GM18873 (cell line): ENCODE measurements around the gene RABL2A.
"Not testable (repeated sequence)": the region's sequence is repeated elsewhere in the genome, so short reads cannot be mapped to it uniquely, and the experiment has no call there.

ENCODE experiments used
- ATAC-seq: cut with Tn5 transposase; IDR thresholded peaks from one replicate; pipeline ENCODE4 v1.9.1; 2021; ENCODE audit warnings: mild to moderate bottlenecking, moderate library complexity, moderate number of reproducible peaks; ENCODE audit not compliant: unreplicated experiment, low FRiP score

The RABL2A gene

DNA sequence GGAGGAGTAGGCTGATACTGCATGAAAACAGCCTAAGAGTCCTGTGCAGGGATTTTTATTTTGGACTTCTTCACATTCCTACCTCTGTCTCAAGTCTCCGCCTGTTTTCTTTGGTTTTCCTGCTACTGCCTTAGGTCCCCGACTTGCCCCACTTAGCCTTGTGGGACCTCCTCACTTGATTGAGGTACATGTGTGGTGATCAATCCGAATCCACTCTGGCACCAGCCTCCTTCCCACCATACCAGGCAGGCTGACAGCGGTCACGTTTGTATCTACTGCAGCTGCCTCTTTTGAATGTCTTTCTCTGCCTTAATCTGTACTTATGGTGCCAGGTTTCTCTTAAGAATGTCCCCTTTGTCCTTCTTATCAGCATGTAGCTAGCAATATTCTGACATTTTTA is 22.4 kb upstream of the RABL2A start:
- ATAC-seq, result not testable (repeated sequence)

DNA sequence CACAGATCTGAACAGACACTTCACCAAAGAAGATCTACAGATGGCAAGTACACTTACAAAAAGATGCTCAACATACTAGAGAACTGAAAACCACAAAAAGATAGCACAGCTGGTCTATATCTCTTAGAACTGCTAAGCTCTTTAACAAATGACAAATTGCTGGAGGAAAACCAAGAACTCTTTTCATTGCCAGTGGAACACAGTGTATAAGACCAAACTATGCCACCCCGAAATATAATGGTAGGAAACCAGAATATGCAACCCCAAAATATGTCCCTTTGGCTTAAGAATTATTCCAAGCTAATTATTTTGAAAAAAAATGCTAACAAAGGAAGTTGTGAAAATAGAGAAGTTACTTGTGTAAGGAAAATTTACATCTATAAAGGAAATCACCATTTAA is 21.0 kb upstream of the RABL2A start:
- ATAC-seq, result not testable (repeated sequence)

DNA sequence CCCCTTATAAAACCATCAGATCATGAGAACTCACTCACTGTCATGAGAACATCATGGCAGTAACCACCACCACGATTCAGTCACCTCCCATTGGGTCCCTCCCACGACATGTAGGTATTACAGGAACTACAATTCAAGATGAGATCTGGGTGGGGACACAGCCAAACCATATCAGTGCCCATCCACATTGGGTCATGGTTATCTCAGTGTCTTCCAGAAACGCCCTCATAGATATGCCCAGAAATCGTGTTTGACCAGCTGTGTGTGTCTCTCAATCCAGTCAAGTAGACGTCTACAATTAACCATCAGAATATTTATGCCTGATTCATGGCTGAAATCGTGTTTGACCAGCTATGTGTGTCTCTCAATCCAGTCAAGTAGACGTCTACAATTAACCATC is 17.2 kb upstream of the RABL2A start:
- ATAC-seq, result not testable (repeated sequence)

DNA sequence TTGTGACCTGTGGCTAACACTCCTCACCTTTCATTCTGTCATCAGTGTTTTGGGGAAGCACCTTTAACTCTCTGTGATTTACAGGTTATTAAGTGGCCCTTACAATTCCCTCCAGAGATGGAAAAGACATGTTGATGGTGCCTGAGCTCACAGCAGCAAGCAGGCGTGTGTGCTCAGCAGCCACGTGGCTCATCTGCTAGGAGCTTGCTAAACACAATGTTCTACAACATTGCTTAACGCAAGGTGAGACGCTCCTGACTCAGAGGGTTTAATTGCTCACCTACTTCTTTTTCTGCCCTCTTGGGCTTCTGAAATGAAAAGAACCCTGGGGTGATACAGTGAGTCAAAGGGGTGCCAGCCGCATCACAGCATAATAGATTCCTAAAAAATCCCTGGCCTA is 6.1 kb upstream of the RABL2A start:
- ATAC-seq, result not testable (repeated sequence)

DNA sequence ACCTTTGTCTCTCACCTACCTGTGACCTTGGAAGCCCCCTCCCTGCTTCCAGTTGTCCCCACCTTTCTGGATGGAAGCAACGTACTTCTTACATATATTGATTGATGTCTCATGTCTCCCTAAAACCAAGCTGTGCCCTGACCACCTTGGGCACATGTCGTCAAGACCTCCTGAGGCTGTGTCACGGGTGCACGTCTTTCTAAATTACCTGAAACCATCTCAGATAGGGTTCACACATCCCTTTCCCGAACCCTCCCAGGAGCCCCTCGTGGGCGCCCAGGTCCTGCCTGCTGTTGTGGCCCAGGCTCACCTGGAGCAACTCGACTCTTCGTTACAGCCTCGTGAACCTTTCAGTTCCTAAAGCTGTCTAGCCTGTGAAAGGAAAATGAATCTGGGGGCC is 1.2 kb upstream of the RABL2A start:
- not testable (repeated sequence) for ATAC-seq

DNA sequence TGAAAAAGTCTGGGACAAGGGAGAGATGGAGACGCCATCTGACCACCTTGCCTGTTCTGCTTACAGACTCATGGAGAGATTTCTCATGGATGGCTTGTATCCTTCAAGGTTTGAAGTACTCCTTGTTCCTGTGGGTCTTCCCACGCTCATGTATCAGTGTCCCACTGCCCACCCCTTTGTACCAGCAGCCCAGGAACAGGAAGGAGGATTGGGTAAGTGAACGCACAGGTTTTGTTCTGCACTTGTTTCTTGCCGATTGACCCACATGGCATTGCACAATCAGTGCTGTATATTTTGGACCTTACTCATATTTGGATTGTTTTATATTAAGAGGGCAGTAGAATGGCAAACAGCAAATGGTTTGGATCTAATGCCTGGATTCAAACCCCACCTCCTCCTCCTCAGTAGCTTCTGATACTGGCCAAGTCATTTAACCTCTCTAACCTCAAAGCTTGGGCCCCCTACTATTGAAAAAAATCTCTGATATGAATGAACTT is 5.8 kb downstream of the RABL2A start:
- ATAC-seq, result not testable (repeated sequence)

DNA sequence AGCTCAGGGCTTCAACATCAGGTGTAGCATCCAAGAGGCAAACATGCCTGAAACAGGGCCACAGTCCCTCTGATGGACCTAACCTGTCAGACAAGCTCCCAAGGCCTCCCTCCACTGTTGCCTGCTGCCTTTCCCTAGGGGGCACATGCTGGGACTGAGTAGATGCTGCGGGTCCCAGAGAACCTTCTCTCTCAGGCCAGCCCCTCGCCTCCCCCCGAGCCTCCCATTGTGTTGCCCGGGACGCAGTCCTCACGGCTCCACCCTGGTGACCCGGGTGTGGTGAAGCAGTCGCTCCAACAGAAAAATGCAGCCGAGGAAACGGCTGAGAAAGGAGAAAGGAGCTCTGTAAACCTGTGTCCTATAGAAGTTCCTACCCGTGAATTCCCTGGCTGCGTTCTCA is 8.3 kb downstream of the RABL2A start:
- not testable (repeated sequence) for ATAC-seq

DNA sequence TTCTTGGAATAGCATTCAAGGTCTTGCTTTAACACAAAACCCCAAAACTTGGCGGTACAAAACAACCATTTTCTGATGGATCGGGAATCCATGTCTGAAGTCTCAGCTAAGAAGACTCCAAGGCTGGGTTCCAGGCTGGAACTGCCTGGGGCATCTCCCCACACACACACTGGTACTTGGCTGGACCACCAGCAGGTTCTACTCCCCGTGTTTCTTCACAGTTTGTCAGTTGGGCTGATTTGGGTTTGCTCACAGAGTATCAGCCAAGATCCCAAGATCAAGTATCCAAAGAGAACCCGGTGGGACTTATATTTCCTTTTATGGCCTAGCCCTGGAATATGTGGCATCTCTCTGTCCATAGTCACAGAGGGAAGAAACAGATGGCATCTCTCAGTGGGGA is 9.2 kb downstream of the RABL2A start:
- ATAC-seq, result not testable (repeated sequence)

DNA sequence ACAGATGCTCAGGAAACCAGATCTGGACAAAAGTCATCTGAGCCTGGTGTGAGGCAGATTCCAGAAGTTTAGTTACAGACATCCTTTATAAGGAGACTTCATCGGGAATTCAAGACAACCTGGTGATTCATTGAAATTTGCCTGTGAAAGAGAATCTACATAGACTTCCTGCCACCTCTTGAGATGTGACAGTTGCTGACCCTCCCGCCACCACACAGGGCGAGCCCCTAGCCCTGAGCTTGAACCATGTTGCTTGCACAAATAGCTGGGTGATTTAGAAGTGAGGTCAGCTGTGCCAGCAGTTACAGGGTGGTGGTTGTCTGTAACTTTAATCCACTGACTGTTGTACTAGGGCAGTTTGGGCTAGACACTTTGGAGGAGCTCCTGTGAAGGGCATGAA is 11.0 kb downstream of the RABL2A start:
- not testable (repeated sequence) for ATAC-seq

DNA sequence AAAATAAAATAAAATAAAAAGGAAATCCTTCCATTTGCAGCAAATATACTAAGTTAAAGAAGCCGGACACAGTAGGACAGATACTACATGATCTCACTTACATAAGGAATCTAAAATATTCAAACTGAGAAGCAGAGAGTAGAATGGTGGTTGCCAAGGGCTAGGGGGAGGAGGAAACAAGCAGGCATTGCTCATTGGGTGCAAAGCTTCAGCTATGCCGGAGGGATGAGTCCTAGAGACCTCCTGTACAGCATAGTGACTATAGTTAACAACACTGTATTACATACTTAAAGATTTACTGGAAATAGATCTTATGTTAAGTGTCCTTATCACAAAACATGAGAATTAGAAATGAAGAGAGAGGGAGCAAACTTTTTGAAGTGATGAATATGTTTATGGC is 19.2 kb downstream of the RABL2A start:
- not testable (repeated sequence) for ATAC-seq

DNA sequence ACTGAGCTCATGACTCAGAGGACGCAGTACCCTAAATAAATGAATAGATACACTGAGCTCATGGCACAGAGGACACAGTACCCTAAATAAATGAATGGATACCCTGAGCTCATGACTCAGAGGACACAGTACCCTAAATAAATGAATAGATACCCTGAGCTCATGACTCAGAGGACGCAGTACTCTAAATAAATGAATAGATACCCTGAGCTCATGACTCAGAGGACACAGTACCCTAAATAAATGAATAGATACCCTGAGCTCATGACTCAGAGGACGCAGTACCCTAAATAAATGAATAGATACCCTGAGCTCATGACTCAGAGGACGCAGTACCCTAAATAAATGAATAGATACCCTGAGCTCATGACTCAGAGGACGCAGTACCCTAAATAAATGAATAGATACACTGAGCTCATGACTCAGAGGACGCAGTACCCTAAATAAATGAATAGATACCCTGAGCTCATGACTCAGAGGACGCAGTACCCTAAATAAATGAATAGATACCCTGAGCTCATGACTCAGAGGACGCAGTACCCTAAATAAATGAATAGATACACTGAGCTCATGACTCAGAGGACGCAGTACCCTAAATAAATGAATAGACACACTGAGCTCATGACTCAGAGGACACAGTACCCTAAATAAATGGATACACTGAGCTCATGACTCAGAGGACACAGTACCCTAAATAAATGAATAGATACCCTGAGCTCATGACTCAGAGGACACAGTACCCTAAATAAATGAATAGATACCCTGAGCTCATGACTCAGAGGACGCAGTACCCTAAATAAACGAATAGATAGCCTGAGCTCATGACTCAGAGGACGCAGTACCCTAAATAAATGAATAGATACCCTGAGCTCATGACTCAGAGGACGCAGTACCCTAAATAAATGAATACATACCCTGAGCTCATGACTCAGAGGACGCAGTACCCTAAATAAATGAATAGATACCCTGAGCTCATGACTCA is 24.1 kb downstream of the RABL2A start:
- not testable (repeated sequence) for ATAC-seq

DNA sequence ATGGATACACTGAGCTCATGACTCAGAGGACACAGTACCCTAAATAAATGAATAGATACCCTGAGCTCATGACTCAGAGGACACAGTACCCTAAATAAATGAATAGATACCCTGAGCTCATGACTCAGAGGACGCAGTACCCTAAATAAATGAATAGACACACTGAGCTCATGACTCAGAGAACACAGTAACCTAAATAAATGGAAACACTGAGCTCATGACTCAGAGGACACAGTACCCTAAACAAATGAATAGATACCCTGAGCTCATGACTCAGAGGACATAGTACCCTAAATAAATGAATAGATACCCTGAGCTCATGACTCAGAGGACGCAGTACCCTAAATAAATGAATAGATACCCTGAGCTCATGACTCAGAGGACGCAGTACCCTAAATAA is 25.5 kb downstream of the RABL2A start:
- ATAC-seq, result not testable (repeated sequence)

DNA sequence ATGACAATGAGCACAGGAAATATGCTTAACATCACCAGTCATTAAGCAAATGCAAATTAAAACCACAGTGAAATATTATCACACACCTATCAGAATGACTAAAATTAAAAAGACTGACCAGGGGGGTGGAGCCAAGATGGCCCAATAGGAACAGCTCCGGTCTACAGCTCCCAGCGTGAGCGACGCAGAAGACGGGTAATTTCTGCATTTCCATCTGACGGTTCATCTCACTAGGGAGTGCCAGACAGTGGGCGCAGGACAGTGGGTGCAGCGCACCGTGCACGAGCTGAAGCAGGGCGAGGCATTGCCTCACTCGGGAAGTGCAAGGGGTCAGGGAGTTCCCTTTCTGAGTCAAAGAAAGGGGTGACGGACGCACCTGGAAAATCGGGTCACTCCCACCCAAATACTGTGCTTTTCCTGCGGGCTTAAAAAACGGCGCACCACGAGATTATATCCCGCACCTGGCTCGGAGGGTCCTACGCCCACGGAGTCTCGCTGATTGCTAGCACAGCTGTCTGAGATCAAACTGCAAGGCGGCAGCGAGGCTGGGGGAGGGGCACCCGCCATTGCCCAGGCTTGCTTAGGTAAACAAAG is 29.1 kb downstream of the RABL2A start:
- peak; percentile 63 for ATAC-seq

DNA sequence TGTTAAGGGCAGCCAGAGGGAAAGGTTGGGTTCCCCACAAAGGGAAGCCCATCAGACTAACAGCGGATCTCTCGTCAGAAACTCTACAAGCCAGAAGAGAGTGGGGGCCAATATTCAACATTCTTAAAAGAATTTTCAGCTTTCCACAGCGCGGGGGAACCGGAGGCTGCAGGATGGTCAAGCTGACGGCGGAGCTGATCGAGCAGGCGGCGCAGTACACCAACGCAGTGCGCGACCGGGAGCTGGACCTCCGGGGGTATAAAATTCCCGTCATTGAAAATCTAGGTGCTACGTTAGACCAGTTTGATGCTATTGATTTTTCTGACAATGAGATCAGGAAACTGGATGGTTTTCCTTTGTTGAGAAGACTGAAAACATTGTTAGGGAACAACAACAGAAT is 30.7 kb downstream of the RABL2A start:
- ATAC-seq, result not testable (repeated sequence)

DNA sequence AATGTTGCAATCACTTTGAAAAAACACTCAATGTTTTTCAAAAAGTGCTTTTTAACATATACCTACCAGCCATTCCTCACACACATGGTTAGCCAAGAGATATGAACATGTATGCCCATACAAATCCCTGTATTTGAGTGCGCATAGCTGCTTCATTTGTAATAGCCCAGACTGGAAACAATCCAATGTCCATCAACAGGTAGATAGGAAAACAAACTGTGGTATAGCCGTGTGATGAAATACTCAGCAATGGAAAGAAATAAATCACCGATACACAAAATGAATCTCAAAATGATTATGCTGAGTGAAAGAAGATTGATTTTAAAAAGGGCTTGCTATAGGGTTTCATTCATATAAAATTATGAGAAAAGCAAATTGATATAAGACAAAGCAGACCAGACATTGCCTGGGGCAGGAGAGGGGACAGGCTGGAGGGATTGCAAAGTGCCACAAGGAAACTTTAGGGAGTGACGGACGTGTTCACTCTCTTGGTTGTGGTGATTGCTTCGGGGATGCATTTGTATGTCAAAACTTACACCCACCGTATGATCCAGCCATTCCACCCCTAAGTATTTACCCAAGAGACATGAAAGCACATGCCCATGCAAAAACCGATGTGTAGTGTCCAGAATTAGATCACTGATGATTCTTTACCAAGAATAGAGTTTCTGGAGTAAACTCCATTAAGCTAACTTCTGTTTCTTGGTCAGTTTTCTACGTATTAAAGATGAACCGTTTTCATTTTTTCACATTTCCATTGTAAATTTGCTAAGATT is 36.4 kb downstream of the RABL2A start:
- ATAC-seq, result not testable (repeated sequence)

DNA sequence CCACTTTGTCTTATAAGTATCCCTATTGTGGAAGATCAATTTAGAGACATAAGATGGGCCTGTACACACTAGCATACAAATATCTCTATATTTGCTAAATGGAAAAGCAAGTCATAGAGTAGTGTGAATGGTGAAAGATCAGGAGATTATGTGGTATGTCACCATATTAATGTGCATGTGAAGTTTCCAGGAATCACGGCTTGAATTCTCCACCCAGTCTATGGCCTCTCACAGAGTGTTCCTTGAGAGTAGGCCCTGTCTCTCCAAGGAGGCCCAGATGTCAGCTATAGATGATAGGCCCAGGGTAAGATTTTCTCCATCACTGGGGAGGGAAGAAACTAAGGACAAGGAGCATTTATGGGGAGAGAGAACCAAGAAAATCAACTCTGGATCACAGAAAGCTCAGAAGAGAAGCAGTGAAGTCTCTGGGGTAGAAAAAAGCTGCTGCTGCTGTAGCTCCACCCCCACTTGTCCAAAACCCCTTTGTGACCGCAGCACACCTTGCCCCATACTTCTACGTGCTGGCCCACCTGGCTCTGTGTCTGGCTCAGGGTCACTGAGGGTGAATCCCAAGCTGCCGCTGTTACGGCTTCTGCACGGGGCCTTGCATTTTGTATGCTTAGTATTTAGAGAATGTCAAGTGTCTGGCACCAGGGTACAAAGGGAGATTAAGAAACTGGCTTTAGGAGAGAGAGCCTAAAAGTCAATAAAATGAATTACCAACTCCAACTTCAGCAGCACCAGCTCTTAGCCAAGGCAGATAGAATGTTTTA is 37.9 kb downstream of the RABL2A start:
- not testable (repeated sequence) for ATAC-seq

DNA sequence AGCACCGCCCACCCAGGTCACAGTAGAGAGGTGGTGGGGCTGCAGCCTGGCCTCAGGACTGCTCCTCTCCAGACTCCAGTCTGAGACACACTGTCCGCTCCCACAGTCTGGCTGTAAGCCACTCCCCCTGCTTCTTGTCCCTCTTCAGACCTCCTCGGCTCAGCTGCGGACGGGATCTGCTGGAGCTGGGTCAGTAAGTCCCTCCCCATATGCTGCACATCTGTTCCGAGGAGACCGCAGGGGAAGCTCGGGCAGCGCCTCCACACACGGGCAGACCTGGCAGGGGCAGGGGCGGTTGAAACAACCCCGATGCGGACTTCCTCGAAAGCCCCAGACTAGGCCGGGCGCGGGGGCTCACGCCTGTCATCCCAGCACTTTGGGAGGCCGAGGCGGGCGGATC is 41.9 kb downstream of the RABL2A start:
- ATAC-seq, result not testable (repeated sequence)

DNA sequence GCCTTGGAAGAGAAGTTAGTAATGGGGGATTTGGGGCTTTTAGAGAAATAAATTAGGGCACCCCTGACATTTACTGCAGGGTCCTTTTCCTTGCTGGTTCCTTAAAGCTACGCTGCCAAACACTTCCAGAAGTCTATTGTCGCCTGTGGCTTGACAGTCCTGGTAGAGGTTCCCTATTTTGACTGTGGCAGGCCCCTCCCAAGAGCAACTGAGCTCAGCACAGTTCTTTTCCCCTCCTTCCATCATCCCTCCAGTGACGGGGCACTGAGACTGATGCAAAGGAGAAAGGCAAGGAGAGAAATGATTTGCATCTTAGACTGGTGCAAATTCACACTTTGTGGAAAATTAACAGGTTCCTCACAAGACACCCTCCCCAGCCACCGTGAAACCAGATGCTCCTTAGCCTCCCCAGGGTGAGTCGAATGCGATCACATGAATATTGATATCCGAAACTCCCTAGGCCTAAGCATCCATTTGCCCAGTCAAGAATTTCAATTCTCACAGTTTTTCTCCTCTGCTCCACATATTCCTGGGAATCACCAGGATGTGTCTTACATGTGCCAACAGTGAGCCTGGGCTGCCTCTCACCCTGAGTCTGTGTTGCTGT is 45.4 kb downstream of the RABL2A start:
- no peak for ATAC-seq

DNA sequence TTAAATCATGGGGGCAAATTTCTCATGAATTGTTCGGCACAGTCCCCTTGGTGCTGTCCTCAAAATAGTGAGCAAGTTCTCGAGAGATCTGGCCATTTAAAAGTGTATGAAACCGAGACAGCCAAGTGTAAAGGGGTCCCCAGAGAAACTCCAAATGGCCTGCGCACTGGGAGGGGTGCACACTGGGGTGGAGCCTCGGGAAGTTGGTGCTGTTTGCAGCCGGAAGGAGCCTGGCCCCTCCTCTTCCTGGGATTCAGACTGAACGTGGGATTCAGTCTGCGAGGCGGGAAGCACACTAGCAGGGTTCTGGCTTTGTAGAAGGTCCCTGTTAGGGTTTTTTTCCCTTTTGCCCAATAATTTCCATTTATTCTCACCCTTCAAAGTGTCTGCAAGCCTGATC is 48.8 kb downstream of the RABL2A start:
- ATAC-seq, result no peak
